ENCODE results near the gene ZKSCAN5. TPM values are rescaled to one million over a fixed set of nuclear protein-coding genes. Genes with fewer than 3 reads are reported as not detected.
"Not testable (repeated sequence)": the region's sequence is repeated elsewhere in the genome, so short reads cannot be mapped to it uniquely, and the experiment has no call there.

Gene ZKSCAN5
- total RNA-seq, 2 experiments from 2014 or later, result 8.0 to 8.3 TPM

DNA sequence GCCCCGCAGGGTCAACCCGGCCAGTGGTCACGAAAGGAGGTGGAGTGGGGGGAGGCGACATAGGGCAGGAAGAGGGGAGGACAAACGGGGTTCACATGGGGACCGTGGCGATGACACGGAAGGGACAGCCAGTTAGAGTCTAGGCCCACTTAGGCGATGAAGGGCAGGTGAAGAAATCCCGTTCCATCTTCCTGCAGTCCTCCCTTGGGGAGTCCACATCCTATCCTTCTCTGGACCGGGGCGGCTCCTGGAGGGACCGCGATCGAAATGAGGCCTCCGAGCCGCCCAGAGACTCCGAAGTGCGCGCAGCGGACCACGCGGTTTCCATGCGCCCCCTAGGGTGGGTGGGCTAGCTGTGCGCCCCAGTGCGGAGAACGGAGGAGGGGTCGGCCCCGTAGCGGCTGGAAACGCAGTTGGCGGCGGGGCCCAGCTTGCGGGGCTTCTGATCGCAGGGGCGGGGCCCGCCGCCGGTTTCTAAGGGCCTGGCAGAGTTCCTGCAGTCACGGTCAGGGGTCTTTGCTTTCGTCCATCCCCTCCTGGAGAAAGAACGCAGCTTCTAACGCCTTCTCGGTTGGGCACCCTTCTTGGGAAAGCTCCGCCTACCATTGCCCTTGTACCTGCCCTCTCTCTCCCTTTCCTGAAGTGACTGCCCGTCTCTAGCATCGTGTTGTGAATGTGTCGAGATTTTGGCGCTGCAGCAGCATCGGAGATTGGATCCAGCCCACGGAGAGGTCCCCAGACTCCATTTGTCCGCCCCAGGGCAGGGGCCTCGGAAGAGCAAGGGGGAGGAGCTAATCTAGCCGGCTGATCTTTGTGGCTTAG, 75.7 kb downstream of the ZKSCAN5 start:
- Mint-ChIP-seq H3K36me3 (peaks cover 2% of the 10 kb centered on the region), H3K4me3 (peak overlapping the region; percentile 83), H3K27me3 (no peaks in the 10 kb centered on the region), H3K9me3 (no peaks in the 10 kb centered on the region), H3K4me1 (peaks cover 13% of the 10 kb centered on the region), H3K27ac (peak overlapping the region; percentile 85)
- peak; percentile 67 for DNase-seq

DNA sequence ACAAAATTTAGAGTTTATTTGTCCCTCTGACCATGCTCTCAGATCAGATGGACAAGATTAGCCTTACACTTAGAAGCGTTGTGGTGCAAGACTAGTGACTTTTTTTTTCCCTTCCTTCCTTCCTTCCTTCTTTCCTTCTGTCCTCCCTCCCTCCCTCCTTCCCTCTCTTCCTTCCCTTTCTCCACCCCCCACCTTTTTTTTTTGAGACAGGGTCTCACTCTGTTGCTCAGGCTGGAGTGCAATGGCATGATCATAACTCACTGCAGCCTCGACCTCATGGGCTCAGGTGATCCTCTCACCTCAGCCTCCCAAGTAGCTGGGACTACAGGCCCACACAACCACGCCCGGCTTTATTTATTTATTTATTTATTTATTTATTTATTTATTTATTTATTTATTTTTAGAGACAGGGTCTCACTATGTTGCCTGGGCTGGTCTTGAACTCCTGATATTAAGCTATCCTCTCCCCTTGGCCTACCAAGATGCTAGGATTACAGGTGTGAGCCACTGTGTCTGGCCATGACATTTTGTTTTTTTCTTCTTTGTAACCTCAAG, 76.4 kb downstream of the ZKSCAN5 start:
- H3K27me3 Mint-ChIP-seq, H3K36me3 Mint-ChIP-seq, DNase-seq, H3K9me3 Mint-ChIP-seq: not testable (repeated sequence)
- Mint-ChIP-seq H3K27ac (peak overlapping the region; percentile 85), H3K4me3 (peak overlapping the region; percentile 83), H3K4me1 (peaks cover 13% of the 10 kb centered on the region)

Other genes starting within 250 kb of the ZKSCAN5 start
- not detected for gene MYH16, start 231.8 kb upstream of the ZKSCAN5 start, total RNA-seq
- gene ARPC1A, start 178.8 kb upstream of the ZKSCAN5 start, total RNA-seq, result 10 to 100 TPM; 55.0 to 55.9 TPM
- gene ARPC1B, start 129.9 kb upstream of the ZKSCAN5 start, total RNA-seq, result 100 to 1,000 TPM; 256 to 258 TPM
- 100 to 1,000 TPM; 201 to 214 TPM for gene PDAP1, start 96.1 kb upstream of the ZKSCAN5 start, total RNA-seq
- 100 to 1,000 TPM; 156 to 162 TPM for gene BUD31, start 95.7 kb upstream of the ZKSCAN5 start, total RNA-seq
- 1 to 10 TPM; 5.9 to 9.1 TPM for gene PTCD1, start 65.9 kb upstream of the ZKSCAN5 start, total RNA-seq
- gene CPSF4, start 65.7 kb upstream of the ZKSCAN5 start, total RNA-seq, result 10 to 100 TPM; 70.0 to 70.1 TPM
- gene ATP5MF, start 38.5 kb upstream of the ZKSCAN5 start, total RNA-seq, result 100 to 1,000 TPM; 457 to 476 TPM
- 10 to 100 TPM; 12.6 to 14.8 TPM for gene ZNF789, start 31.8 kb upstream of the ZKSCAN5 start, total RNA-seq
- 10 to 100 TPM; 26.1 to 27.5 TPM for gene ZNF394, start 4.4 kb upstream of the ZKSCAN5 start, total RNA-seq
- gene FAM200A, start 47.5 kb downstream of the ZKSCAN5 start, total RNA-seq, result 1 to 10 TPM; 5.6 to 6.0 TPM
- 10 to 100 TPM; 57.5 to 58.9 TPM for gene ZNF655, start 54.0 kb downstream of the ZKSCAN5 start, total RNA-seq
- under 1 TPM; 0.42 to 0.70 TPM for gene TMEM225B, start 93.6 kb downstream of the ZKSCAN5 start, total RNA-seq
- 10 to 100 TPM; 29.7 to 30.1 TPM for gene ZSCAN25, start 112.3 kb downstream of the ZKSCAN5 start, total RNA-seq
- not detected for gene CYP3A5, start 175.3 kb downstream of the ZKSCAN5 start, total RNA-seq
- not detected for gene CYP3A7, start 230.5 kb downstream of the ZKSCAN5 start, total RNA-seq

All from activated naive CD8-positive, alpha-beta T cell treated with anti-CD3 and anti-CD28 coated beads for 36 hours (primary cell).